HG03575 (cell line): ENCODE measurements around the gene NPW.

Experiments used
- ATAC-seq: cut with Tn5 transposase; IDR thresholded peaks from one replicate; pipeline ENCODE4 v1.9.1; 2021; ENCODE audit not compliant: unreplicated experiment, insufficient number of reproducible peaks, low FRiP score; ENCODE audit errors: extremely low read depth

NPW gene

GRCh38 chr16:2061526-2061925 is 41.9 kb downstream of the NPW start:
- no peak for ATAC-seq

- no peak for ATAC-seq
Measured at GRCh38 chr16:2062801-2063200, 43.2 kb downstream of the NPW start.

- ATAC-seq = no peak
Measured at GRCh38 chr16:2063861-2064260, 44.3 kb downstream of the NPW start.

- no peak for ATAC-seq
Measured at GRCh38 chr16:2064368-2064945, 44.9 kb downstream of the NPW start.

GRCh38 chr16:2066139-2066538 is 46.6 kb downstream of the NPW start:
- no peak for ATAC-seq
